HG03135 (cell line): Measurements from ENCODE around the gene PADI3.
"Not testable (repeated sequence)": the region's sequence is repeated elsewhere in the genome, so short reads cannot be mapped to it uniquely, and the experiment has no call there.

Experiments used
- ATAC-seq: cut with Tn5 transposase; IDR thresholded peaks from one replicate; pipeline ENCODE4 v1.9.1; 2021; ENCODE audit warnings: mild to moderate bottlenecking, moderate library complexity; ENCODE audit not compliant: unreplicated experiment

Gene PADI3

GRCh38 chr1:17239420-17239819, 9.5 kb upstream of the PADI3 start:
- ATAC-seq: no peak

DNA sequence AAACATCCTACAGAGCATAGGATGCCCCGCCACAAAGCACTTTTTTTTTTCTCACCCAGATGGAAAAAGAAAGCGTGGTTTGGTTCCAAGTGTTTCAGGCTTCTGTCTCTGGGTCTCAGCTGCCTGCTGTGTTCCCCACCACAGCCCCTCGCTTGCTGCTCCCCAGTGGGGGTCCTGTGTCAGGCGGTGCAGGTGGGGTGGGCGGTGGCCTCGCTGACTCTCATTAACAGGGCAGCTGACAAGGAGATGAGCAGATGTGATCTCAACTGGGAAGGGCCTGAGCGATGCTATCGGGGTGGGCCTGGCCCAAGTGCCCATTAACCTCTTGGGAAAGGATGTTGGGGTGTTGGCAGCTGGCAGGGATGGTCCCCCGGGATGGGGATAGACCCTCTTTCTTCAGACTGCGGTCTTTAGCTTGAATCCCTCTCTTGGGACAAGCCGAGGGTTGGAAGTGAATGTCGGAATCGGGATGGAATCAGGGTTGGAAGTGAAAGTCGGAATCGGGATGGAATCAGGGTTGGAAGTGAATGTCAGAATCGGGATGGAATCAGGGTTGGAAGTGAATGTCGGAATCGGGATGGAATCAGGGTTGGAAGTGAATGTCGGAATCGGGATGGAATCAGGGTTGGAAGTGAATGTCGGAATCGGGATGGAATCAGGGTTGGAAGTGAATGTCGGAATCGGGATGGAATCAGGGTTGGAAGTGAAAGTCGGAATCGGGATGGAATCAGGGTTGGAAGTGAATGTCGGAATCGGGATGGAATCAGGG, 7.7 kb upstream of the PADI3 start:
- ATAC-seq: not testable (repeated sequence)

DNA sequence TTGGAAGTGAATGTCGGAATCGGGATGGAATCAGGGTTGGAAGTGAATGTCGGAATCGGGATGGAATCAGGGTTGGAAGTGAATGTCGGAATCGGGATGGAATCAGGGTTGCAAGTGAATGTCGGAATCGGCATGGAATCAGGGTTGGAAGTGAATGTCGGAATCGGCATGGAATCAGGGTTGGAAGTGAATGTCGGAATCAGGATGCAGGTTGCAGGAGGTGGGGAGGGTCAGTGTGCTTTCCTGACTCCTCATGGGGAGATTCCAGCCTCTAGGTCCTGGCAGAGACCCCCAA, 7.2 kb upstream of the PADI3 start:
- not testable (repeated sequence) for ATAC-seq

- no peak for ATAC-seq
Measured at GRCh38 chr1:17243274-17243673, 5.6 kb upstream of the PADI3 start.

DNA sequence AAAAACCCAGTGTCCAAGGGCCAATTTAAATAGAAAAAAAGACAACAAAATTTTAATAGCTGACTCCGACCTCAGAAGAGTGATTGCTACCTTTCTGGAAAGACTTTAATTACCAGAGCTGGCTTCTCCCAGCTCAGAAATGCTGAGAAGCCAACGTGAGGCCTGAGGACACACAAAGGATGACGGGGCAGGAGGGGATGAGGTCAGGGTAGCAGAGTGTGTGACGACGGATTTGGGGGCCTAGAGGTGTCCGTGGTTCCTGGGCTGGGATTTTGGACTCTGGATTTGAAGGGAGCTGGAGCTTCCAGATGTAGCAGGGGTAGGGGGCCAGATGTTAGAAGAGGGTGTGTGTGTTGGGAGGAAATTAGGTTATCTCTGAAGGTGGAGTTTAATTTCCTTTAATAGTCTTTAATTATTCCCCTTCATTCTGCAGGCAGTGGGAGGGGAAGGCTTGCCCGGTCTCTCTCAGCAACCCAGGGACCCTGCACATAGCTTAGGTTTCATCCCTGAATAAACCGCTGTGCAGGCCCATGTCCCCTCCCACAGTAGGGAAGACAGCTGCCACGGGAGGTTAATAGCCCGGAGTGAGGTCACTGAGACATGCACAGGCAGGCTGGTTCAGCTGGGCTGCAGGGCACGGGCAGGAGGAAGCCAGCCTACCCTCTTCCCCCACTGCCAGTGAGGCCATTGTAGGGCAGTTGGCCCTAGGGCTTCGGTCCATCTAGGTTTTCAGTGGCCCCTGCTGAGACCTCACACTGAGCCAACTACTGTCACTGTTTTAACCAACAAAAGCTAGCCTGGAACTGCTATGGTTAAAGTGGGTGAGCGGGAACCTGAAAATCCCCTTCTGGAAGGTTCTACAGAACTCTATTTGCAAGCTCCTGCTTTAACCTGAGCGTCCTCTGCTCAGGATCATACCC, 3.8 kb upstream of the PADI3 start:
- no peak for ATAC-seq

DNA sequence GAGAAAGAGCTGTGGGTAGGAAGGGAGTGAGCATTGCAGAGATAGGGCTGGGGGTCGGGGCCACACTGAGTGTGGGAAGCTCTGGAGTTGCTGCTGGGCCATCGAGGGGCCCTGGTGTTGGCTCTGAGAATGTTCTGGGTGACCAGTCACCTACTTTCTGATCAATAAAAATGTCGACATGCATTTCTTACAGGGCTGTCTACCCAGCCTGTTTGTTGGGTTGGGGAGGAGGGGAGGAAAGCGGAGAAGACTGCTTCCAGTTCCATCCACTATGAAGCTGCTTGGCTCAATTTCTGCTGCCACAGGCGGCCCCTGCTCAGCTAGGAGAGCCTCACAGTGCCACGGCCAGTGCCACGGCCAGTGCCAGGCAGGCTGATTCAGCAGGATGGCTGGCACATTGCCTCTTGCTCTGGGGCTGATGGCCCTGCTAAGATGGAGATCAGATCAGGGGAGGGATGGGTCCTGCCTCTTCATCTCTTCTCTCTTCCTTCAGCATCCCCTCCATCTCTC, 3.0 kb upstream of the PADI3 start:
- no peak for ATAC-seq

DNA sequence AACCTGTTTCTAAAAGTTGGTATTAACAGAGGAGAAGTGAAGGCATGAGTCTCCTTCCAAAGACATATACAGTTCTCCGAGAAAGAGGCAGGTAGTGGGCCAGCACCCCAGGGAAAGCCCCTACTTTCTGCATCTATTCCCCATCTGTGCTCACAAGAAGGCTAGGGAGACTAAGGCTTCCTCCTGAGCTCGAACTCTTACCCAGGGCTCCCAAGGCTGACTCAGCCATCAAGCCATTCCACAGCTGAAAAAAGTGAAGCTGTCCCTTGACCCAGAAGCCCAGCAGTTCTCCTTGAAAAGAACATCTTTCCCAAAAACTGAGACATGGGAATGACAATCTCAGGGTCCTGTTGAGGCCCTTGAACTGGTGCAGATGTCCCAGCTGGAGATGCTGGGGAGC, 1.9 kb upstream of the PADI3 start:
- no peak for ATAC-seq

DNA sequence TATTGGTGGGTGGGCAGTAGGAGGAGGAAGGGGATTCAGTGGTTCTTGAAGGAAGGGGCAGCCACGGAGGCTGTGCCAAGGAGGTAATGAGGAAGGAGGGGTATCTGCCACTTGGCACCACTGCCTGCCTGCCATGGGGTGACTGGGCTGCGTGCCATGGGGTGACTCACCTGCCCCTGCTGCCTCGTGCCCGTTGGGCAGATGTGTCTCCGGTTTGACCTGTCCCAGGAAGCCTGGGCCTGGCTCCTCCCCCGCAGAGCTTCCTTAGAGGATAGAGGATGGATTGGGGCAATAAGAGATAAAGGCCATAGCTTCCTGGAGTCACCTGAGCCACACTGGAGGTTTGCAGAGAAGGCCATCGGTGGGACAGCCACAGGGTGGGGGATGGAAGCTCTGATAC, 1.7 kb downstream of the PADI3 start:
- ATAC-seq: no peak

DNA sequence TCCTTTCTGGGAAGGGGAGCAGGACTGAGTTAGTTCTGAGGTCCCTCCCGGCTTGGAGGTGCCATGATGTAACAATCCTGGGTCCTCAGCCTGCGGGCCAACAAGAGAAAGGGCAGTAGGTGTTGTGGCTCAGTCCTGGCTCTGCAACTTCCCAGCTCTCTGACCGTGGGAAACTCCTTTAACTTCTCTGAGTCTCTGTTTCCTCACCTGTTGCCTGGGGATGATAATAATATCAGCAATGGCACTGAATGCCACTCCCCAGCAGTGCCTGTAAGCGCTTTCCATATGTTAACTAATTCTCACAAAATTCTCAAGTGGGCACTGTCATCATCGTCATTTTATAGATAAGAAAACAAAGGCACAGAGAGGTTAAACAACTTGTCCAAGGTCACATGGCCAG, 2.3 kb downstream of the PADI3 start:
- no peak for ATAC-seq

- no peak for ATAC-seq
Measured at GRCh38 chr1:17251701-17252376, 2.9 kb downstream of the PADI3 start.

GRCh38 chr1:17255336-17255735, 6.4 kb downstream of the PADI3 start:
- no peak for ATAC-seq

- no peak for ATAC-seq
Measured at GRCh38 chr1:17258116-17258757, 9.3 kb downstream of the PADI3 start.

GRCh38 chr1:17258758-17259130, 9.8 kb downstream of the PADI3 start:
- no peak for ATAC-seq

GRCh38 chr1:17259233-17259873, 10.5 kb downstream of the PADI3 start:
- no peak for ATAC-seq

DNA sequence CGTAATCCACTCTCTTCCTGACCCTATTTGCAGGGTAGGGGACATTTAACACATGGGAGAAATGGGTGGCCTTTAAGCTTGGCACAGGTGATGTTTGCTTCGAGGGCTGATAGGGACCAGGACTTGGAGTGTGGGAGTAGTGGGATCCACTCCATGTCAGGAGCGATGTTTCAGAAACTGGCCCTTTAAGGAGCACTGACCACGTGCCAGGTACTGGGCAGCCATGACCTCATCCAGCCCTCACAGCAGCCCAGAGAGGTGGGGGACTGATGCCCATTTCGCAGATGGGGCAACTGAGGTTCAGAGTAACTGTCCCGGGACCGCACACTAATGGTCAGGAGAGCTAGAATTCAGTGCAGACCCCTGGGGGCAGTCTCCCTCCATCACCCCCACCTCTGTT, 11.4 kb downstream of the PADI3 start:
- ATAC-seq: no peak

DNA sequence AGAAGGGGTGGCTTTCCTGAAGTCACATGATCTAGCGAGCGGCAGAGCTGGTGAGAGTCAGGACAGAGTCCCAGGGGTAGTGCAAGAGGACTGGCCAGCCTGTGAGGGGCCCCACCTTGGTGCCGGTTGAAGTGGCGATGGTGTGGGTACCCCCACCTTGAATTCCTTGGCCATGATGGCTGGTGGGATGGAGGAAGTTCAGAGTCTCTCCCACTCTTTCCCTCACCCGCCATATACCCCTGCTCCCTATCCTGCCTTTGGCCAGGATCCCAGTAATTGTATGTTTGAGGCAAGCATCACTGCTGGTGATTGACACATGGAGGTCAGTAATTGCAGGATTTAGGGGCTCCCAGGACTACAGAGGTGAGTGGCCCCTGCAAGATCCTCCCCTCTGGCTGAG, 11.8 kb downstream of the PADI3 start:
- ATAC-seq: no peak

- no peak for ATAC-seq
Measured at GRCh38 chr1:17263936-17264335, 15.0 kb downstream of the PADI3 start.

DNA sequence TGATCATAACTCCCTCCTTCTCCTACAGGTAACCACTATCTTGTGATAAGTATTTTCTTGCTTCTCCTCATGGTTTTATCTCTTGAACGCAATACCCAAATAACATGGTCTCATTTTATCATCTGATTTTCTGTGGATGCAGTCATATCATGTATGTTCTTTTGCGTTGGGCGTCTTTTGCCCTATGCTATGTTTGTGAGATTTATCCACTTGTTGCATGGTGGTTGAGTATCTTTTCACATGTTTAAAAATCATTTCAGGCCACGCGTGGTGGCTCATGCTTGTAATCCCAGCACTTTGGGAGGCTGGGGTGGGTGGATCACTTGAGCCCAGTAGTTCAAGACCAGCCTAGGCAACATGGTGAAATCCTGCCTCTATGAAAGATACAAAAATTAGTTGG, 15.6 kb downstream of the PADI3 start:
- no peak for ATAC-seq

GRCh38 chr1:17265162-17265561, 16.3 kb downstream of the PADI3 start:
- ATAC-seq: no peak

- no peak for ATAC-seq
Measured at GRCh38 chr1:17265950-17266349, 17.1 kb downstream of the PADI3 start.
